IPS-18a (cell line): ENCODE data around the gene CPSF4.
"Not testable (repeated sequence)": the region's sequence is repeated elsewhere in the genome, so short reads cannot be mapped to it uniquely, and the experiment has no call there.

Experiments
- H3K27ac ChIP-seq: one replicate; pipeline ENCODE4 v1.5.1; 2013; ENCODE audit warnings: low read length
- H3K27me3 ChIP-seq: one replicate; pipeline ENCODE4 v1.6.1; 2013; ENCODE audit warnings: mild to moderate bottlenecking, low read length; ENCODE audit not compliant: control insufficient read depth, insufficient read depth
- H3K36me3 ChIP-seq: one replicate; pipeline ENCODE4 v1.6.1; 2013; ENCODE audit warnings: low read depth, low read length; ENCODE audit not compliant: control insufficient read depth
- H3K4me1 ChIP-seq: one replicate; pipeline ENCODE4 v1.6.1; 2013; ENCODE audit warnings: low read depth, low read length; ENCODE audit not compliant: control insufficient read depth
- H3K4me3 ChIP-seq: one replicate; pipeline ENCODE4 v1.5.1; 2013; ENCODE audit warnings: low read length
- H3K9ac ChIP-seq: one replicate; pipeline ENCODE4 v1.6.1; 2013; ENCODE audit warnings: mild to moderate bottlenecking, low read length, moderate library complexity
- H3K9me3 ChIP-seq: one replicate; pipeline ENCODE4 v1.6.1; 2013; ENCODE audit warnings: low read depth, low read length; ENCODE audit not compliant: control insufficient read depth

Gene CPSF4

DNA sequence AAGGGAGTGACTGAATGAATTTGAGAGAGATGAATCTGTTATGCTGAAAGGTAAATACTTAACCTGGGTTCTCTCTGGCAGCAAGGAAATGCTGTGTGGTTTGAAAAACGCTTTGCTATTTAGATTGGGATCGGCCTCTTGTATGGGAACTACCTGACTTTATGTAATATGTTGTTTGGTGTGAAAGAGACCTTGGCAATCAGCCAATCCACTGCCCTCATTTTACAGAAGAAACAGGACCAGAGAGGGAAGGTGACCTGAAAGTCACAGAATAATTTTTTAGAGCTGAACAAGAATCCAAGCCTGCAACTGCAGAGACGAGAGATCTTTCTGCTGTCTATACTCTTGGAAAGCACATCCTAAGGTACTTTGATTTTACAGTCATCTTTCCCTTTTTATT lies 28.9 kb upstream of the CPSF4 start:
- peaks cover 34% of the 10 kb centered on the region for H3K36me3 ChIP-seq
- H3K9ac ChIP-seq: peak overlapping the region; percentile 94
- H3K9me3 ChIP-seq: no peaks in the 10 kb centered on the region
- H3K27ac ChIP-seq: no peak overlapping the region
- no peaks in the 10 kb centered on the region for H3K27me3 ChIP-seq
- peaks cover 11% of the 10 kb centered on the region for H3K4me1 ChIP-seq
- H3K4me3 ChIP-seq: peak overlapping the region; percentile 88

DNA sequence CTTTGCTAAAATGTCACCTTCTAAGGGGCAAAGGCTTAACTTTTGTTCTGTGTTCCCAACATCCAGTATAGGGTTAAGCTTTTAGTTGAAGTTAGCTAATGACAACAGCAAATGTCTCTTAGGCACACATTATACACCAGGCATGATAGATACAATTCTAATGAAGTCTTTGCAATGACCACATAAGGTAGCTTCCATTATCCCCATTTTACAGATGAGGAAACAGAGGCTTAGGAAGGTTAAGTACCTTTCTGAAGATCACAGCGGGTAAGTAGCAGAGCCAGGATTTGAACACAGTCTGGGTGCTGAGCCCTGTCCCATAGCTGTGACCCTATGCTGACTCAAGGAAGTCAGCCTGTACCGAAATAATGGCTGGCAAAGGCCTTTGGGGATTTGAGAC lies 28.1 kb upstream of the CPSF4 start:
- Histone ChIP-seq H3K27ac (no peak overlapping the region), H3K9ac (no peak overlapping the region), H3K27me3 (no peaks in the 10 kb centered on the region), H3K9me3 (no peaks in the 10 kb centered on the region), H3K4me3 (no peak overlapping the region), H3K36me3 (peaks cover 34% of the 10 kb centered on the region), H3K4me1 (peaks cover 11% of the 10 kb centered on the region)

DNA sequence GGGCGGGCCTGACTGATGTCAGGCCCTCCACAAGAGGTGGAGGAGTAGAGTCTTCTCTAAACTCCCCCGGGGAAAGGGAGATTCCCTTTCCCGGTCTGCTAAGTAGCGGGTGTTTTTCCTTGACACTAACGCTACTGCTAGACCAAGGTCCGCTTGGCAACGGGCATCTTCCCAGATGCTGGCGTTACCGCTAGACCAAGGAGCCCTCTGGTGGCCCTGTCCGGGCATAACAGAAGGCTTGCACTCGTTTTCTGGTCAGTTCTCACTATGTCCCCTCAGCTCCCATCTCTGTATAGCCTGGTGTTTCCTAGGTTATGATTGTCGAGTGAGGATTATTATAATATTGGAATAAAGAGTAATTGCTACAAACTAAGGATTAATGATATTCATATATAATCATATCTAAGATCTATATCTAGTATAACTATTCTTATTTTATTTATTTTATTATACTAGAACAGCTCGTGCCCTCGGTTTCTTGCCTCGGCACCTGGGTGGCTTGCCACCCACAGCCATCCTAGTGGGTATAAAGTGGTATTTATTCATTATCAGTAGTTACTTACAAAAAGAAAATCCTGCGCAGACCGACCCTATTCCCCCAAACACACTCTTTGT lies 23.1 kb upstream of the CPSF4 start:
- H3K4me1 ChIP-seq, H3K27me3 ChIP-seq, H3K4me3 ChIP-seq, H3K27ac ChIP-seq, H3K9me3 ChIP-seq, H3K9ac ChIP-seq: not testable (repeated sequence)
- peaks cover 77% of the 10 kb centered on the region for H3K36me3 ChIP-seq

DNA sequence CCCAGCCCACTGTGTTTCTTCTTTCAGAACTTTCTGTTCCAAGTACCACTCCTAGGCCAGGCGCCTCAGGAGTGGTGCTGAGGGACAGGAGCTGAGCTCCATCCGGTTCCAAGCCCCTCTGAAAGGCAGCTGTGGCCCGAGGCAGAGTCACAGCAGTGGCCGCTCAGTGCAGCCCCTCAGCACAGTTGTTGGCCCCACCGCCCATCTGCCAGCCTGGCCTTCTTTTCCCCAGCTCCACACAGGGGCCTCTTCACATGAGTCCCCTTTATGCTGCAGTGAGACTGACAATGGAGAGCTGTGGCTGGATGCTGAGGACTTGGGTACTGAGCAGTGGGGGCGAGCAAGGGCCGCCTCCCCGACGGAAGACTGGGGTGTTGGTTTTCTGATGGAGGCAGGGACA lies 20.5 kb upstream of the CPSF4 start:
- Histone ChIP-seq H3K27me3 (no peaks in the 10 kb centered on the region), H3K27ac (no peak overlapping the region), H3K4me1 (no peaks in the 10 kb centered on the region), H3K36me3 (peaks cover 77% of the 10 kb centered on the region), H3K9me3 (no peaks in the 10 kb centered on the region), H3K9ac (no peak overlapping the region), H3K4me3 (no peak overlapping the region)

DNA sequence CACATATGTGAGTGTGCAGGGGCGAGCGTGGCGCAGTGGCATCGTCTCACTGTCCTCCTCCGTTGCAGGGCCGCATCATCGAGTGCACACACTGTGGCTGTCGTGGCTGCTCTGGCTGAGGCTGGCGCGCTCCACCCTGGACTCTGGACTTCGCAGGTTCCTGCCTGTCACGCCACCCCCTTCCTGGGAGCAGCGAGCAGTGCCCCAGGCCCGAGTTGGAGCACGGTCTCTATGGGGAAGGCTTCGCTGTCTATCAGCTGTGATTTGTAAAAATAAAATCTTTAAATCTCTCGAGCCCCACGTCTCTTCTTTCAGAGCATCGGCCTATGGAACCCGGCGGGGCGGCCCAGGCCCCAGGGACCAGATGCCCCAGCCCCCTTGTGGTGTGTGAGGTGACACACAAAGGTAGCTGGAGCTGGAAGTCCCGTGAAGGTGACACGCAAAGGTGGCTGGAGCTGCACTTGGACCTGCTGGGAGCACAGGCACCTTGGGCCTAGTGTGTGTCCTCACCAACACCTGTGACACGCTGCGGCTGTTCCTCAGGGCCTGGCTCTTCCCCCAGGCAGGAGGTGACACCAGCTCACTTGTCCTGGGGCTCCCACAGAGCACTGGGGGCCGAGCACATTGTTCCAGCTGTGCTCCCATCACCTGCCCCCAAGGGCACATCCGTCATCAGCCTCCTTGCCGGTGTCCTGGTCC lies 19.3 kb upstream of the CPSF4 start:
- Histone ChIP-seq H3K4me3 (no peak overlapping the region), H3K36me3 (peaks cover 79% of the 10 kb centered on the region), H3K9me3 (no peaks in the 10 kb centered on the region), H3K27me3 (no peaks in the 10 kb centered on the region), H3K9ac (no peak overlapping the region), H3K4me1 (no peaks in the 10 kb centered on the region), H3K27ac (no peak overlapping the region)

DNA sequence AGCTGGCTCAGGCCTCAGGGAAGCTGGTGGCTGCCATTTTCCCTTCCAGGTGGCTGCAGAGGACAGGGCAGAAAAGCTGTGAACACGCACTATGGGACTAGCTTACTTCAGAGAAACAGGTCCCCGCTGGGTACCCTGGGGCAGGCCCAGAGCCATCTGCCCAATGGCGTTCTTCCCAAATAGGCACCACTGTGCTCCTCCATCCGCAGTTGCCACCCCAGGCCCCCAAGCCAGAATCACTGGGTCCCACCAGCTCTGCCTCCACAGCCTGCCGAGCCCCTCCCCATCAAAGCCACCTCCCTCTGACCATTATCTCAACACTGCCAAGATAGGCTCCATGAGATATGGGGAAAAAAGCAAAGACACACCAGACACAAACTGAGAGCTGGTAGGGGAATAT lies 18.5 kb upstream of the CPSF4 start:
- Histone ChIP-seq H3K27ac (no peak overlapping the region), H3K36me3 (peaks cover 87% of the 10 kb centered on the region), H3K4me1 (no peaks in the 10 kb centered on the region), H3K9ac (no peak overlapping the region), H3K9me3 (no peaks in the 10 kb centered on the region), H3K4me3 (no peak overlapping the region), H3K27me3 (no peaks in the 10 kb centered on the region)

DNA sequence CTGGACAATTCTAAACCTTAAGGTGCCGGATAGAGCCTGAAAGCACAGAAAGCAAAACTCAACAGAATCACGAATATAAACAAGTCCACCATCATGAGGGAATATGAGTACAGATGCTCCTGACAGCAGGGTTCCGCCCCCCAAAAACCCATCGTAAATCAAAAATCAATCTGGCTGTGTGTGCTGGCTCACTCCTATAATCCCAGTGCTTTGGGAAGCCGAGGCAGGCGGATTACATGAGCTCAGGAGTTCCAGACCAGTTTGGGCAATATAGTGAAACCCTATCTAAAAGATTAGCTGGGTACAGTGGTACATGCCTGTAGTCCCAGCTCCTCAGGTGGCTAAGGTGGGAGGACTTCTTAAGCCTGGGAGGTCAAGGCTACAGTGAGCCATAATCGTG lies 17.8 kb upstream of the CPSF4 start:
- Histone ChIP-seq H3K4me3 (no peak overlapping the region), H3K27me3 (no peaks in the 10 kb centered on the region), H3K36me3 (peaks cover 87% of the 10 kb centered on the region), H3K9ac (no peak overlapping the region), H3K9me3 (no peaks in the 10 kb centered on the region), H3K27ac (no peak overlapping the region), H3K4me1 (no peaks in the 10 kb centered on the region)

DNA sequence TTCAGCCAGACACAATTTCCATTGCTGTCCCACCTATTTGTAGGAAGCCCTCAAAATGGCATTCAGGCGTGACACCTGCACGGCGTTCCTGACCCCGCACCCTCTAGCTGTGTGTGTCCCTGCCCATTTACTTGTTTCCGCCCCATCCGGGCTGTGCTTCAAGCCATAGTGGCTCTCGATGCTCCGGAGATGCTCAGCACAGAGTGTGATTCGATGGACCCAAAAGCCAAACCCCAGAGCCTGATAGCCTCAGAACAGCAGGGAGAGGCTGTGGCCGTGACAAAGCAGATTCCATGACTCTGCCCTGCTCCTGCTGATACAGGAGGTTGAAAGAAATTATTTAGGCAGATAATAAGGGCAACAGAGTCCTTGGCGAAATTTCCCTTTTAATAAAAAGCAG lies 16.6 kb upstream of the CPSF4 start:
- Histone ChIP-seq H3K9ac (no peak overlapping the region), H3K4me1 (no peaks in the 10 kb centered on the region), H3K36me3 (peaks cover 75% of the 10 kb centered on the region), H3K27me3 (no peaks in the 10 kb centered on the region), H3K4me3 (no peak overlapping the region), H3K27ac (no peak overlapping the region), H3K9me3 (no peaks in the 10 kb centered on the region)

DNA sequence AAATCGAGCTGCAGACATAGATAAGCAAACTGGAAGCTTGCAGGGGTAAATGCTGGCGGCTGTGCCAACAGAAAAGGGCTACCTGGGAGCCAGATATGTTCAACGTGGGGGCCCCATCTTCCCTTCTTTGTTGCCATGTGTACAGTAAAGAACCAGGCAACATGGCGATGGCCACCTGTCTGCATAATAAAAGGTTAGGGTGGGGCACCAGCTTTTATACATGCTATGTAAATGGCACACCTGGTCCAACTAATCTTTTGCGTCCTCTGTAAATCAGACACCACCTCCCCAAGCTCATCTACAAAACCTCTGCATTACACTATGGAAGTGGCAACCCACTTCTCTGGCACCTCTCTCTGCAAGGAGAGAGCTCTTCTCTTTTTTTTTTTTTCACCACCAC lies 16.1 kb upstream of the CPSF4 start:
- Histone ChIP-seq H3K4me1 (no peaks in the 10 kb centered on the region), H3K9ac (no peak overlapping the region), H3K27ac (no peak overlapping the region), H3K27me3 (no peaks in the 10 kb centered on the region), H3K9me3 (no peaks in the 10 kb centered on the region), H3K4me3 (no peak overlapping the region), H3K36me3 (peaks cover 71% of the 10 kb centered on the region)

DNA sequence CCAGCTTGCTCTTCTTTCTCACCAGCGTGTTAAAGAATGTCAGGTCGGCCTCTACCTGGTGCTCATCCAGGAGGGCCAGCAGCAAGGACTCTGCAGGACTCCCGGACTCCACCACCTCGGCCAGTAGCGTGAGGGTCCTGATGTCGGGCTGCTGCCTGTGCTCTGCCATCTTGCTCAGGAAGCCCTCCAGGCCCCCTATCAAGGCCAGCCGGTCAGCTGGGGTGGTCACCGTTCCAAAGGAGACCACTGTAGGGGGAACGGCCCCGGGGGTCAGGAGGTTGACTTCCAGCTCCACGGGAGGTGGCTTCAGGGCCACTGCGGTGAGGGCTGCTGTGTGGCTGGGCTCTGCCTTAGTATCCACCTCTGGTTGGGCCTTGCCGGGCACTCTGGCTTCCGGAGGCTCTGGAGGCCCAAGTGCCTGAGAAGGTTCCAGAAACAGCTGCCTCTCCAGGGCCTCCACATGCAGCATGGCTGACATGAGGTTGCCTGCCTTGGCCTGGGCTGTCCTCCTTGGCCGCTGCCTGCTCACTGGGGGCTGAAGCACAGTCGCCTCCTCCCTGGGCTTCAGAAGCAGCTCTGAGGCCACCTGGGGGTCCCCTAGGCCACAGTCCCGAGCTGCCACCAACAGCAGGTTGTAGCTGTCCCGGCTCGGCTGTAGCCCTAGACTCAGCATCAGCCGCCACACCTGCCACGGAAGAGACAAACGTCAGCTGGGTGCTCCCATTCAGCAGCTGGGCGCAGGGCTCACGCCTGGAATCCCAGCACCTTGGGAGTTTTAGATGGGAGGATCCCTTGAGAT lies 13.6 kb upstream of the CPSF4 start:
- Histone ChIP-seq H3K4me3 (no peak overlapping the region), H3K36me3 (peaks cover 60% of the 10 kb centered on the region), H3K27me3 (no peaks in the 10 kb centered on the region), H3K27ac (no peak overlapping the region), H3K4me1 (no peaks in the 10 kb centered on the region), H3K9me3 (no peaks in the 10 kb centered on the region), H3K9ac (no peak overlapping the region)

DNA sequence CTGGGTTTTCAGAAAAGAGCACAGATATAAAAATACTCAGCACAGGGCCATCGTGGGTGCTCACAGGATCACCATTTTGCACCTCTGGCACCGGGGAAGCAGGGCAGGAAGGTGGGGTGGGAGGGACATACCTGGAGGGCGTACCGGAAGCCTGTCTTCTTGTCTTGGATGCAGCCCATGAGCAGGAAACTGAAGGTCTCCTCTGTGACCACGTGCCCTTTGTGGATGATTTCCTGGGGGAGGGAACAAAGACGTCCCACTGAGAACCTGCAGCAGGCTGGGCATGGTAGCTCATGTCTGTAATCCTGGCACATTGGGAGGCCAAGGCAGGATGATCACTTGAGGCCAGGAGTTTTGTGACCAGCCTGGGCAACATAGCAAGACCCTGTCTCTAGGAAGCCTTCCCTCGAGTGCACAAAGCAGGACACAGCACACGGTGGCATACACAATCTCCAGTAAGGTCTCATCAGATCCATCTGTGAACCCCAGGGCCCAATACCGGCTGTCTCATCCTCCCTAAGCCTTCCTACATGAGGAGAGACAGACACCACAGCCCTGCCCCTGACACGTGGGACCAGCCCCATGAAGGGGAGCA lies 9.7 kb upstream of the CPSF4 start:
- Histone ChIP-seq H3K9ac (no peak overlapping the region), H3K36me3 (peaks cover 57% of the 10 kb centered on the region), H3K27me3 (no peaks in the 10 kb centered on the region), H3K4me1 (no peaks in the 10 kb centered on the region), H3K27ac (no peak overlapping the region), H3K9me3 (no peaks in the 10 kb centered on the region), H3K4me3 (no peak overlapping the region)
